Effector memory CD8-positive, alpha-beta T cell (primary cell): Measurements from ENCODE around the gene CHTOP.

ENCODE experiments used
- ATAC-seq: fragments of 150-1000 bp; cut with Tn5 transposase; replicated peaks from 2 replicates; pipeline ENCODE4 v1.10.0; 2021; ENCODE audit warnings: mild to moderate bottlenecking, moderate library complexity
- DNase-seq, 3 experiments: peaks; one replicate each; pipeline ENCODE4 v3.0.0; 2021
- H3K27ac Mint-ChIP-seq, 2 donors: one replicate each; pipeline ENCODE4 v1.8.0; 2022; ENCODE audit warnings: mild to moderate bottlenecking in 2 of 2, mixed read lengths in 2 of 2, moderate library complexity in 2 of 2
- H3K27me3 Mint-ChIP-seq, 2 donors: one replicate each; pipeline ENCODE4 v1.8.0; 2022; ENCODE audit warnings: mixed read lengths in 2 of 2
- H3K36me3 Mint-ChIP-seq: one replicate; pipeline ENCODE4 v1.8.0; 2022; ENCODE audit warnings: mild to moderate bottlenecking, moderate library complexity, mixed read lengths; ENCODE audit not compliant: insufficient read depth
- H3K4me1 Mint-ChIP-seq, 2 donors: one replicate each; pipeline ENCODE4 v1.8.0; 2022; ENCODE audit warnings: low read depth in 2 of 2, mixed read lengths in 2 of 2
- H3K4me3 Mint-ChIP-seq, 2 donors: one replicate each; pipeline ENCODE4 v1.8.0; 2022; ENCODE audit warnings: mild to moderate bottlenecking in 2 of 2, mixed read lengths in 2 of 2, moderate library complexity in 2 of 2
- H3K9me3 Mint-ChIP-seq, 2 donors: one replicate each; pipeline ENCODE4 v1.8.0; 2022; ENCODE audit warnings: mixed read lengths in 2 of 2

Gene CHTOP

GRCh38 chr1:153683854-153684253 is 50.0 kb downstream of the CHTOP start:
- no peak overlapping the region for H3K27ac Mint-ChIP-seq
- no peaks in the 10 kb centered on the region for H3K9me3 Mint-ChIP-seq
- ATAC-seq = no peak
- H3K36me3 Mint-ChIP-seq = peaks cover 6% of the 10 kb centered on the region
- peaks cover 8% of the 10 kb centered on the region in 2 donors for H3K4me1 Mint-ChIP-seq
- H3K4me3 Mint-ChIP-seq = no peak overlapping the region
- peaks cover 70 to 92% of the 10 kb centered on the region in 2 donors for H3K27me3 Mint-ChIP-seq
- DNase-seq = no peak

- no peak for ATAC-seq
- Mint-ChIP-seq H3K36me3 (peaks cover 6% of the 10 kb centered on the region), H3K27ac (no peak overlapping the region), H3K4me1 (peaks cover 4% of the 10 kb centered on the region in 2 donors), H3K9me3 (no peaks in the 10 kb centered on the region), H3K27me3 (peaks cover 65 to 86% of the 10 kb centered on the region in 2 donors), H3K4me3 (no peak overlapping the region)
- DNase-seq = no peak
These were observed 51.0 kb downstream of the CHTOP start for GRCh38 chr1:153684892-153685291.

GRCh38 chr1:153685544-153686340 is 51.9 kb downstream of the CHTOP start:
- Mint-ChIP-seq H3K9me3 (no peaks in the 10 kb centered on the region), H3K27ac (no peak overlapping the region), H3K27me3 (peaks cover 56 to 77% of the 10 kb centered on the region in 2 donors), H3K36me3 (peaks cover 9% of the 10 kb centered on the region), H3K4me1 (no peaks in the 10 kb centered on the region), H3K4me3 (no peak overlapping the region)
- ATAC-seq (no peak), DNase-seq (no peak)

- no peak overlapping the region for H3K27ac Mint-ChIP-seq
- peaks cover 38 to 59% of the 10 kb centered on the region in 2 donors for H3K27me3 Mint-ChIP-seq
- H3K9me3 Mint-ChIP-seq = no peaks in the 10 kb centered on the region
- no peaks in the 10 kb centered on the region for H3K4me1 Mint-ChIP-seq
- peaks cover 9% of the 10 kb centered on the region for H3K36me3 Mint-ChIP-seq
- no peak for ATAC-seq
- H3K4me3 Mint-ChIP-seq = no peak overlapping the region
- no peak for DNase-seq
These were observed 53.7 kb downstream of the CHTOP start for GRCh38 chr1:153687346-153688125.

GRCh38 chr1:153688276-153688675 is 54.4 kb downstream of the CHTOP start:
- no peaks in the 10 kb centered on the region for H3K9me3 Mint-ChIP-seq
- DNase-seq = no peak
- no peak overlapping the region for H3K27ac Mint-ChIP-seq
- H3K36me3 Mint-ChIP-seq = peaks cover 9% of the 10 kb centered on the region
- H3K4me1 Mint-ChIP-seq = no peaks in the 10 kb centered on the region
- H3K4me3 Mint-ChIP-seq = no peak overlapping the region
- H3K27me3 Mint-ChIP-seq = peaks cover 35 to 54% of the 10 kb centered on the region in 2 donors
- no peak for ATAC-seq

- DNase-seq (no peak), ATAC-seq (no peak)
- H3K36me3 Mint-ChIP-seq = peaks cover 9% of the 10 kb centered on the region
- peaks cover 29 to 53% of the 10 kb centered on the region in 2 donors for H3K27me3 Mint-ChIP-seq
- H3K4me3 Mint-ChIP-seq = no peak overlapping the region
- no peak overlapping the region for H3K27ac Mint-ChIP-seq
- H3K4me1 Mint-ChIP-seq = no peaks in the 10 kb centered on the region
- H3K9me3 Mint-ChIP-seq = no peaks in the 10 kb centered on the region
These were observed 55.0 kb downstream of the CHTOP start for GRCh38 chr1:153688736-153689328.

GRCh38 chr1:153693466-153693865 is 59.6 kb downstream of the CHTOP start:
- peaks cover 4 to 24% of the 10 kb centered on the region in 2 donors for H3K27me3 Mint-ChIP-seq
- no peaks in the 10 kb centered on the region for H3K4me1 Mint-ChIP-seq
- H3K4me3 Mint-ChIP-seq = no peak overlapping the region
- H3K27ac Mint-ChIP-seq = peak overlapping the region in 1 of 2 donors; percentile 45
- H3K9me3 Mint-ChIP-seq = no peaks in the 10 kb centered on the region
- DNase-seq = no peak
- ATAC-seq = no peak
- peaks cover 4% of the 10 kb centered on the region for H3K36me3 Mint-ChIP-seq
